ENCODE results near the gene CENPP. TPM values are rescaled to one million over a fixed set of nuclear protein-coding genes. Genes with fewer than 3 reads are reported as not detected.

Gene CENPP
- 10 to 100 TPM; 26.4 to 29.1 TPM for total RNA-seq

DNA sequence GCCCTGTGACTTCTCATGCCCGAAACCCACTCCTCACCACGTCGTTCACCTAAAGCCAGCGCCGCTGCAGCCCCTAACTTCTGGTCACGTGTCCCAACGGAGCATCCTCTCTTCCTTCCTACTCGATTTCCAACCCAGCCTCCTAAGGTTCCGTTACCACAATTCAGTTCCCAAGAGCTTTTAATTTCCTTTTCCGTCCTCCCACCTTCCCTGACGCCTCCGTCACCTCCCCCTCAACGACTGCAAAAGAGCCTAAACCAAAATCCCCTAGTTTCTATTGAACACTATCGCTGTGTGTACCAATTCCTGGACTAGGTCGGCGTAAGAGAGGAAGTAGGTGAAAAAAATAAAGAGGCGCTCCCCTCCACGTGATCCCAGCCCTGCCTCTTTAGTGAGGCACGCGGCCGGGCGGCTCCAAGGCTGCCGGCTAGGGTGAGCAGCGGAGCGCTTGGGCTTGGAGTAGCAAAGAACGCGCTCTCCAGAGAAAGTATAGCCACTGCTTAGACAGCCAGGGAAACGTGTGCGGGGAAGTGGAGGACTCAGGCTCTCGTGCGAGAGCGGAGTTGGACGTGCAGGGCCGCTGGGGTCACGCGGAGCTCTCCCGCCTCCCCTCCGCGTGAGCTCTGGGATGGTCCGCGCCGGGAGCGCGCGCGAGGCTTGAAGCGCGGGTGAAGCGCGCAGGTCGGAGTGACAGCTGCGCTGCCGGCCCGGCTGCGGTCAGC is at the start of gene CENPP, which contains the start of gene NOL8:
TSS of gene CENPP (plus strand) at position 685 of the 722 bp plus-strand sequence.
TSS of gene NOL8 (minus strand) at position 82 of the 722 bp plus-strand sequence. CDS start 1,189 bp downstream, outside the sequence.
- Mint-ChIP-seq H3K27ac (peak within 1 kb of the TSS; percentile 97), H3K36me3 (ENCODE audit: low read depth) (peaks cover 18% of the 10 kb centered on the region), H3K9me3 (ENCODE audit: insufficient read depth) (no peaks in the 10 kb centered on the region), H3K4me3 (peak within 1 kb of the TSS; percentile 96), H3K27me3 (ENCODE audit: low read depth) (no peaks in the 10 kb centered on the region), H3K4me1 (ENCODE audit: low read depth) (peaks cover 42% of the 10 kb centered on the region)
- ChIA-PET POLR2A (interaction anchor here (0.6 to 2.2 kb wide), 13 partner anchors 9 to 344 kb away, joined by 3 to 8 read pairs (median 4); partner anchors contain the start of gene IPPK), CTCF (interaction anchor here (0.7 to 4.8 kb wide), 10 partner anchors 24 to 464 kb away, joined by 3 to 22 read pairs (median 4); partner anchors contain the start of gene IPPK)
- DNase-seq (peak; percentile 90), ATAC-seq (peak; percentile 95)

DNA sequence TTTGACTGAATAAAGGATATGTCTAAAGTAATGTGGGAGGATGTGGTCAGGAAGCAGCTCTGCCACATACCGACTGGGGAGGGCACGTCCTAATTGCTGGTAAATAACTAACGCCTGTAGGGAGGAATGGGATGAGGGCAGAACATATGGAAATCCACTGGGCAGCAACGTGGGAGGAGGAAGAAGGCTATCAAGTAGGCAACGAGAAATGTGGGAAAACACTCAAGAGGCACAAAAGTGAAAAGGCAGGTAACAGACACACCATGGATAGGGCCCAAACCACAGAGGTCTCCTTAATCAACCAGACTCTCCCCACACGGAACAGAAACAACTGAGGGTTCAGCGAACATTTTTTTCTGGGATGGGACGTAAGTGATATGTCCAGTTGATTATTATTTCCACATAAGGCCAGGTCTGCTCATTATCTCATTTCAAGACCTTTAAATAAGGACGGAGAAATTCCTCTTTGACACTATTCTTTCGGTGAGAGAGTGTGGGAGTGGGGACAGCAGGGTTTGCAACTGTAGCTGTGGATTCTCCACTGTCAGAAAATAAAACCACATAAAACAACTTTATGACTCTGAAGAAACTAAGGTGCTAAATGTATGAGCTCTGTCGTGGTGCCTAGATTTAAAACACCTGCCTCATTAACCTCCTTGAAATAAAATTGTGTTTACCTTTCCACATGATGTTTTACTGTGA is 49.3 kb upstream of the CENPP start:
- ATAC-seq (peak; percentile 55), DNase-seq (peak; percentile 37)
- no peaks in the 10 kb centered on the region for H3K27me3 Mint-ChIP-seq (ENCODE audit: low read depth)
- peak overlapping the region; percentile 86 for H3K27ac Mint-ChIP-seq
- peak overlapping the region; percentile 32 for H3K4me3 Mint-ChIP-seq
- H3K9me3 Mint-ChIP-seq (ENCODE audit: insufficient read depth), result no peaks in the 10 kb centered on the region
- H3K36me3 Mint-ChIP-seq (ENCODE audit: low read depth), result peaks cover 77% of the 10 kb centered on the region
- CTCF ChIA-PET, result interaction anchor here (1.3 to 6.2 kb wide), 3 partner anchors 15 to 137 kb away, joined by 3 to 47 read pairs (median 14); no protein-coding TSS in a partner anchor
- H3K4me1 Mint-ChIP-seq (ENCODE audit: low read depth), result peaks cover 42% of the 10 kb centered on the region
- POLR2A ChIA-PET, result no interaction called here

DNA sequence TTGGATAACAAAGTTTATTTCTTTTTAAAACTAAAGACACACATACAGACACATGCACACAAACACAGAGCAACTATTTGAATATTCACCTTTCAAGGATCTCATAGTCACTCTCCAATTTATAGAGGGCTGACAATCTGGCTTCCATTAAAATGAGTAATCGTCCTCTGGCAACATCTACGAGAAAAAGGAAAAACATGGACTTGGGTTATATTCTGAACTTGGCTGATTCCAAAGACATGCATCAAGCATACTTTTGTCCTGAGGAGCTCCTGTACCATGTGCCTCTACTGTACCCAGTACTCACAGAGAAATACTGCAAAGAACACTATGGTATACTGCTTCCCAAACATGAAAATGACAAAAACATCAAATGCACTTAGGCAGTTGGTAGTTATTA is 47.6 kb upstream of the CENPP start:
- ATAC-seq (no peak), DNase-seq (no peak)
- H3K4me3 Mint-ChIP-seq, result no peak overlapping the region
- ChIA-PET CTCF (interaction anchor here (1.3 to 6.2 kb wide), 4 partner anchors 11 to 139 kb away, joined by 3 to 47 read pairs (median 9); no protein-coding TSS in a partner anchor), POLR2A (interaction anchor here (1.3 kb wide), 1 partner anchor 10 kb away, joined by 4 read pairs; no protein-coding TSS in a partner anchor)
- peaks cover 74% of the 10 kb centered on the region for H3K36me3 Mint-ChIP-seq (ENCODE audit: low read depth)
- H3K4me1 Mint-ChIP-seq (ENCODE audit: low read depth), result peaks cover 47% of the 10 kb centered on the region
- peak overlapping the region; percentile 12 for H3K27ac Mint-ChIP-seq
- no peaks in the 10 kb centered on the region for H3K9me3 Mint-ChIP-seq (ENCODE audit: insufficient read depth)
- no peaks in the 10 kb centered on the region for H3K27me3 Mint-ChIP-seq (ENCODE audit: low read depth)

DNA sequence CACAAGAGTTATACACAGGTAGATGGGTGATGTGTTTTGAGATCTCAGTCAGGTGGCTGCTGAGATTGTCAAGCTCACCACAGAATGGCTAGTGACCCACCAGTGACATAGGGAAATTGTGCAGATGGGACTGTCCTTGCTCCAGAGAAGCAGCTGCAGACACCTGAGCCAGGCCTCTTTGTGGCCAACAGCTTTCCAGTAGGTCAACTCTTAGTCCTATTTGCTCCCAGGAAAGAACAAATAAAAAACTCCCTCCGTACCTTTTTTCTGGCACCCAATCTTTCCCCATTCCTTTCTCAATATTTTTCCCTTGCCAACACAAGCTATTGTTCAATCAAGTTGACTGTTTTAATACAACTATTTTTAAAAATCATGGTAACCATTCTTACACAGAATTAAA is 46.5 kb upstream of the CENPP start:
- no peak for DNase-seq
- H3K36me3 Mint-ChIP-seq (ENCODE audit: low read depth), result peaks cover 68% of the 10 kb centered on the region
- no peaks in the 10 kb centered on the region for H3K9me3 Mint-ChIP-seq (ENCODE audit: insufficient read depth)
- CTCF ChIA-PET, result interaction anchor here (0.9 to 6.2 kb wide), 6 partner anchors 12 to 140 kb away, joined by 3 to 47 read pairs (median 4); no protein-coding TSS in a partner anchor
- no peak overlapping the region for H3K27ac Mint-ChIP-seq
- H3K27me3 Mint-ChIP-seq (ENCODE audit: low read depth), result no peaks in the 10 kb centered on the region
- POLR2A ChIA-PET, result interaction anchor here (0.8 to 0.9 kb wide), 2 partner anchors 10 to 14 kb away, joined by 3 to 4 read pairs; partner anchors contain the start of gene IARS1
- peaks cover 47% of the 10 kb centered on the region for H3K4me1 Mint-ChIP-seq (ENCODE audit: low read depth)
- no peak for ATAC-seq
- no peak overlapping the region for H3K4me3 Mint-ChIP-seq

DNA sequence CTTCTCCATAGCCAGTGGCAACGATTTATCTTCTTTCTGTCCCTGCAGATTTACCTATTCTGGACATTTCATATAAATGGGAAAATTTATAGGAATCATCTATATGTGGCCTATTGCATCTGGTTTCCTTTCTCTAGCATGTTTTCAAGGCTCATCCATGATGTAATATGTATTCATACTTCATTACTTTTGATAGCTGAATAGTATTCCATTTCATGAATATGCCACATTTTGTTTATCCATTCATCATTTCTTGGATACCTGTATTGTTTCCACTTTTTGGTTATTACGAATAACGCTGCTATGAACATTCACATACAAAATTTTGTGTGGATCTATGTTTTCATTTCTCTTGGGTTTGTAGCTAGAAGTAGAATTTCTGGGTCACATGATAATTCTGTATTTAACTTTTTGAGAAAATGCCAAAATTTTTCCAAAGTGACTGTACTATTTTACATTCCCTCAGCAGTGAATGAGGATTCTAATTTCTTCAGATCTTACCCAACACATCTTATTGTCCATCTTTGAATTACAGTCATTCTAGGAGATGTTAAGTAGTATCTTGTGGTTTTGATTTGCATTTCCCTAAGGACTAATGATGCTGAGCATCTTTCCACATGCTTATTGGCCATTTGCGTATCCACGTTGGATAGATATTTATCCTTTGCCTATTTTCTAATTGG is 35.9 kb upstream of the CENPP start:
- H3K4me3 Mint-ChIP-seq, result no peak overlapping the region
- H3K27me3 Mint-ChIP-seq (ENCODE audit: low read depth), result no peaks in the 10 kb centered on the region
- peaks cover 61% of the 10 kb centered on the region for H3K36me3 Mint-ChIP-seq (ENCODE audit: low read depth)
- H3K4me1 Mint-ChIP-seq (ENCODE audit: low read depth), result peaks cover 44% of the 10 kb centered on the region
- H3K9me3 Mint-ChIP-seq (ENCODE audit: insufficient read depth), result no peaks in the 10 kb centered on the region
- no peak for ATAC-seq
- no peak for DNase-seq
- H3K27ac Mint-ChIP-seq, result no peak overlapping the region
- POLR2A ChIA-PET, result interaction anchor here (1.1 to 1.3 kb wide), 3 partner anchors 11 to 174 kb away, joined by 3 to 4 read pairs (median 3); partner anchors contain the start of gene NOL8
- CTCF ChIA-PET, result interaction anchor here (1.2 to 3.5 kb wide), 4 partner anchors 12 to 152 kb away, joined by 3 to 14 read pairs (median 12); partner anchors contain the start of genes CENPP and NOL8

DNA sequence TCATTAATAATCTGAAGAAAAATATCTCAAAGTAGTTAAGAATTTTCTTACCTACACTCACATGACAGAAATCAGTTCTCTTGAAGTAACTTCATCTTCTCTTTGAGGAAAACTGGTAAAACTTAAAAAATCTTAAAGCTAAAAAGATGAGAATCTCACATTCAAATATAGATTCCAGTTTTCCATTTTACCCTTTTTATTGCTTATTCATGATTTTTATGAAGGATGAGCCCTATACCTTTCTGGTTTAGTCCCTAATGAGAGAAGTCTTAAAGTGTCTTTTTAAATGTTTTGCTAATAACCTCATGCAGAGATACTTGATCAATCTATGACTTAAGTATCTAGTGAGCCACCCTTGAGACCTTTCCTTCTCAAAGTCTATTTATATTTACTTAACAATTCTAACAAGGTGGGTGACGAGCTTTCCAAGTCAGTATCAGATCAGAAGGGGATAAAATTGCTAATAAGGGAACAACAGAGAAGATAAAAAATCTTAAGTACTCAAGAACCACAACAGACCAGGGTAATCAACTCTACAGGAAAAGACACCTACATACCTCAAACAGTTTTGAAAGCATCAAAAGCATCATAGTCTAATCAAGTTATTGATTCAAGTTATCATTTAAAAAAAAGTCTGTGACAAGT is 34.8 kb upstream of the CENPP start:
- POLR2A ChIA-PET, result interaction anchor here (1.3 kb wide), 2 partner anchors 35 to 175 kb away, joined by 3 to 4 read pairs; partner anchors contain the start of gene CENPP
- CTCF ChIA-PET, result interaction anchor here (1.8 to 3.5 kb wide), 4 partner anchors 11 to 151 kb away, joined by 4 to 14 read pairs (median 12); partner anchors contain the start of genes CENPP and NOL8
- H3K36me3 Mint-ChIP-seq (ENCODE audit: low read depth), result peaks cover 54% of the 10 kb centered on the region
- ATAC-seq (no peak), DNase-seq (no peak)
- H3K27ac Mint-ChIP-seq, result peak overlapping the region; percentile 21
- H3K4me3 Mint-ChIP-seq, result peak overlapping the region; percentile 14
- no peaks in the 10 kb centered on the region for H3K27me3 Mint-ChIP-seq (ENCODE audit: low read depth)
- H3K4me1 Mint-ChIP-seq (ENCODE audit: low read depth), result peaks cover 52% of the 10 kb centered on the region
- H3K9me3 Mint-ChIP-seq (ENCODE audit: insufficient read depth), result no peaks in the 10 kb centered on the region

DNA sequence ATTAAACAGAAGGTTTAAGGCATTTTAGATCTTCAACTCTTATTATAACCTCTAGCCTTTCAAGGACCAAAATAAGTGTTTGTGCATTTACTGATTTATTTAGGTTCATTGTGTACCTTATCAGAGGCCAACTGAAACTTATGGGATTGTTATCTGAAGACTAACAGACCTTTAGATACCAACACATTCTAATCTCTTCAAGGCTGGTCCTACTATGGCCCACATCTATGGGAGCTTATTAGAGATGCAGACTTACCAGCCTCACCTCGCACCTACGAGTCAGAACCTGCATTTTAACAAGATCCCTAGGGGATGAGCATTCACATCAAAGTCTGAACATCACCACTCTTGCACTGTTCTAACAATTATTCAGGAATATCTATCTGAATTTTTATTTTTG is 34.2 kb upstream of the CENPP start:
- Mint-ChIP-seq H3K4me1 (ENCODE audit: low read depth) (peaks cover 56% of the 10 kb centered on the region), H3K27ac (no peak overlapping the region), H3K9me3 (ENCODE audit: insufficient read depth) (no peaks in the 10 kb centered on the region), H3K4me3 (peak overlapping the region; percentile 95), H3K36me3 (ENCODE audit: low read depth) (peaks cover 56% of the 10 kb centered on the region), H3K27me3 (ENCODE audit: low read depth) (no peaks in the 10 kb centered on the region)
- ChIA-PET POLR2A (interaction anchor here (1.3 kb wide), 1 partner anchor 34 kb away, joined by 4 read pairs; the partner anchor contains the start of gene CENPP), CTCF (interaction anchor here (1.4 to 3.5 kb wide), 5 partner anchors 10 to 152 kb away, joined by 4 to 14 read pairs (median 11); partner anchors contain the start of genes CENPP and NOL8)
- ATAC-seq, result no peak
- no peak for DNase-seq

DNA sequence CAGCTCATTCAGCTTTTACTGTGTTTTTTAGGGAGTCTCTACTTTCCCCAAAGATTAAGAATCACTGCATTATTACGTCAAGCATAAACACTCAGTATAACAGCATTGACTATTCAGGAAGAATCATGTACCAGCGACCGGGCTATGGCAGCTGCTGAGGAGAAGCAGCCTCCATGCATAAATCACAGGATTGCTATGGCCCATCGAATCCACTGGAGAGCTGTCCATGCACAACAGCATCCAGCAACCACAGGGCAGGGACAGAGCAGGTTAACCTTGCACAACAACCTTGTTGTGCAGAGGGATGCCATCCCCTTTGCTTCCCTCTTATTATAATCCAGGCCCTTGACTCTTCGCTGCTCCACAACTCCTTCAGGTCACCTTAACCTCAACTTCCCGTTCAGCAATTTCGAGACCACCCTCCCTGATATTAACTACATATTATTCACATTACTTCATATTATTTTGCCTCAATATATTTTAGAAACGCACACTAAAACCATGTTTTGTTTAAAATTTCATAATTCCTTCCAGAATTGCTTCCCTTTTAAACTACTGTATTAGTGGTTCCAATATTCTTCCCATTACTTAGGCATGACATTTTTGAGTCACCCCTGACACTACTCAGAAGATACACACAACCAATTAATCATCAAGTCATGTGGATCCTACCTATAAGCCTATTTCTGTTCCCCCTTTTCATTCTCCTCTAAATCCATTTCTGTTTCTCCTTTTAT is 33.2 kb upstream of the CENPP start:
- Mint-ChIP-seq H3K27me3 (ENCODE audit: low read depth) (no peaks in the 10 kb centered on the region), H3K9me3 (ENCODE audit: insufficient read depth) (no peaks in the 10 kb centered on the region), H3K27ac (peak overlapping the region; percentile 82), H3K36me3 (ENCODE audit: low read depth) (peaks cover 58% of the 10 kb centered on the region), H3K4me3 (peak overlapping the region; percentile 95), H3K4me1 (ENCODE audit: low read depth) (peaks cover 63% of the 10 kb centered on the region)
- ATAC-seq (no peak), DNase-seq (no peak)
- ChIA-PET POLR2A (interaction anchor here (1.2 to 1.3 kb wide), 2 partner anchors 14 to 34 kb away, joined by 4 read pairs; partner anchors contain the start of gene CENPP), CTCF (interaction anchor here (1.4 to 3.5 kb wide), 5 partner anchors 10 to 153 kb away, joined by 4 to 14 read pairs (median 11); partner anchors contain the start of genes CENPP and NOL8)

DNA sequence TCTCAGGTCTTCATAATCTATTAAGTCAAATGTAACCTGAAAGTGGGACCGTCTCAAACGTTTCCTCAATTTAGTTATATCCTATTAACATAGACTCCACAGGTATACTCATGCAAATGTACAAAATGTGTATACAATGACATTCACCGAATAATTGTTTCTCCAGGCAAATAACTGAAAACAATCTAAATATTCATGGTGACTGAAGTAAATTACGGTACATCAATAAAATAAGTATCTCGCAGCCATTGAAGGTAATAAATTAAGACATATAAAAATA is 32.7 kb upstream of the CENPP start:
- Mint-ChIP-seq H3K36me3 (ENCODE audit: low read depth) (peaks cover 60% of the 10 kb centered on the region), H3K4me3 (peak overlapping the region; percentile 95), H3K9me3 (ENCODE audit: insufficient read depth) (no peaks in the 10 kb centered on the region), H3K27ac (peak overlapping the region; percentile 82), H3K27me3 (ENCODE audit: low read depth) (no peaks in the 10 kb centered on the region), H3K4me1 (ENCODE audit: low read depth) (peaks cover 66% of the 10 kb centered on the region)
- CTCF ChIA-PET, result no interaction called here
- DNase-seq (no peak), ATAC-seq (no peak)
- POLR2A ChIA-PET, result interaction anchor here (1.2 kb wide), 1 partner anchor 14 kb away, joined by 4 read pairs; no protein-coding TSS in a partner anchor

All from activated CD8-positive, alpha-beta T cell treated with anti-CD3 and anti-CD28 coated beads, Interleukin-2, amount 10 ng/mL, durations not matched to agents 7 days and 5 days (primary cell).